NCI-H1436 treated with DMSO at 0.1 percent for 48 hours (cell line): ENCODE data around the gene SHB.
"Not testable (repeated sequence)": the region's sequence is repeated elsewhere in the genome, so short reads cannot be mapped to it uniquely, and the experiment has no call there.

Experiments used
- DNase-seq: peaks from one replicate; lab custom pipeline; 2025; lab: John Stamatoyannopoulos, UW

Gene SHB

GRCh38 chr9:37902796-37903646 lies 166.0 kb downstream of the SHB start:
- DNase-seq, result no peak

DNA sequence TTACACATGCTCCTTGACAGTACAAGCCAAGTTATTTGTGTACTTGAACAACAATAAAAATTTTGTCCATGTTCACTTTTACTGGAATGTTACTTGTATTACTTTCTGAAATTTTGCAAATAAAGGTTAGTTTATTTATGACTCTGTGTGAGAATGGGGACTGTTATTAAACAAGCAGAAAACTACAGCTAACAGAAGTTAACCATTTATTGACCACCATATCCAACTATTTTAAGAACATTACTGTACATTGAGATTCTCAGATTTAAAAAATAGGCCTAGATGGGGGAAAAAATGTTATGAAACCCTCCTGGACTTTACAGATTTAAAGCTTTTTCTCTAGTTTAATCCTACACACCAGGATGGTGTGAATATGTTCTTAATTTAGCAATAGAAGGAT lies 166.9 kb downstream of the SHB start:
- no peak for DNase-seq

GRCh38 chr9:37899041-37899440 lies 170.0 kb downstream of the SHB start:
- no peak for DNase-seq

GRCh38 chr9:37897665-37898064 lies 171.4 kb downstream of the SHB start:
- no peak for DNase-seq

- no peak for DNase-seq
These were observed 177.0 kb downstream of the SHB start for GRCh38 chr9:37892063-37892462.

- DNase-seq, result not testable (repeated sequence)
These were observed 178.0 kb downstream of the SHB start for GRCh38 chr9:37891042-37891441.

DNA sequence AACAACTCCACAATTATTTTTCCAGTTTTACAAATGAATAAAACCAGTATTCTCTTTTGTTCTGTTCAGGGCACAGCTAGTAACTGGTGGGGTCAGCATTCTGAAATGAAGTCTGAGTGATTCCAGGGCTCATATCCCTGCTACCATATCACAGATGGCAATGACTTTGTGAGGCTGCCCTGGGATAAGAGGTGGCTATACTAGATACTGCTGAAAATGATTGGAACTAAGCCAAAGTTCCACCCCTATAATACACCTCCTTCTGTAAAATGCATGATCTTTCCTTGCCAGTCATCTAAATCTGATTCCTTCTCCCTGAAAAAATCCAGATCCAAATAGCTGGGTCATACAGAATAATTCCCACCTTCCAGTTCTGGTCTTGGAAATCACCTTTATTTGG lies 179.5 kb downstream of the SHB start:
- no peak for DNase-seq

DNA sequence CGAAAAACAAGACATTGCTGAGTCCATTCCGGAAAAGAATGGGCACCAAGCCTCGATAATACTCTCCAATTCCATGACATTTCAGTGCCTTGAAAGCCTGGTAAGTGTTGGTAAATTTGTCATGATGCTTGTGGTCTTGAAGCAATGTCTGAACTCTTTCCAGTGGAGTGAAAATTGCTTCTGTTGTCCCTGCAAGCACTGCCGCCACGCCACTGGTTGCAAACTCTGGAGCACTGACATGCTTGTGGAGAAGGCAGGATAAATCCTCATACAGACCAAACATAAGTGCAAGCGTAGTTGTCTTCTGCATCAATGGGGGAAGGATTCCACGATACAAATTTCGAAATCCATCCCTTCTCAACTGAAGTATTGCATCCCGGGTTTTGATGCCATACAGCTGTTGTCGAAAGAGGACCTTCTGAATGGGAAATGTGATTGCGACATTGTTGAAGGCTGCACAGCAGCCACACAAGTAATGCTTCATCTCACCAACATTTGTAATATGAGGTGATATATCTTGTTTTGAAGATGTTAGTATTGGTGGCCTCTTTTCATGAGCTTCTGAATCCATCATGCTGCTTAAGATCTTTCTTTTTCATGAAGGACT lies 180.9 kb downstream of the SHB start:
- not testable (repeated sequence) for DNase-seq

DNA sequence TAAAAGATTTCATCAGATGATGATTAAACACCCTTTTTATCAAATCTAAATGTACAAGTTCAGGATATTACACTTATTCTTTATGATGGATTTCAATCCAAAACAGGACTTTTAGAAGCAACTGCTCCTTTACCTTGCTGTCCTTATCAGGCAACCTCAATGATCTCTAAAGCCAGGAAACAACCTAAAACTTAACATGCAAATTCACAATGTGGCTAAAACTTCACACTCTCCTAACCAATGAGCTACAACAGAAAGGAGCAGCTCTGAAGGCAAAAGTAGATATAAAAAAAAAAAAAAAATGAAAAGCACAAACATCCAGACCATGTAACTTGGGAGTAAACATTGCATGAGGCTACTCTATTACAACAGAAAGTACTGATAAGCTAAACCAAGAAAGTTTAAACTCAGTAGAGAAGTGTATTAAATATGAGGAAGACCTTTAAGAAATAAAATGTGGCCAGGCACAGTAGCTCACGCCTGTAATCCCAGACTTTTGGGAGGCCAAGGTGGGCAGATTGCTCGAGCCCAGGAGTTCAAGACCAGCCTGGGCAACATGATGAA lies 188.0 kb downstream of the SHB start:
- DNase-seq, result no peak

GRCh38 chr9:37876376-37876775 lies 192.7 kb downstream of the SHB start:
- DNase-seq, result no peak

DNA sequence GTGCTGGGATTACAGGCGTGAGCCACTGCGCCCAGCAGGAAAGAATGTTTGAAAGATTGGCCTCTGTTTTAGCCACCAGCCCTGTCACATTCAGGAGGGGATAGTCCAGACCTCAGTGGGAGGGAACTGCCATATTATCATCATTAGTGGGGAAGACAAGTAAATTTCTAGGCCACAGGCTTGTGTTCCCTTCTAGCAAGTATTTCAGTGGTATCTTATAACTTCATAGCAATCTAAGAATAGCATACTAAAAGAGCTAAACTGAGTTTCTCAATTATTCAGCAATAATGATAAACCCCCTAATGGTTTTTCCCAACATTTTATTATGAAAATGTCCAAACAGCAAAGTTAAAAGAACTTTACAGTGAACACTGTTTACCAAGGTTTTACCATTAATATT lies 195.1 kb downstream of the SHB start:
- DNase-seq, result no peak

GRCh38 chr9:37870799-37871176 lies 198.2 kb downstream of the SHB start:
- no peak for DNase-seq

GRCh38 chr9:37870081-37870798 lies 198.8 kb downstream of the SHB start:
- no peak for DNase-seq
